HCT116 (cell line): ENCODE measurements around the gene USP53.

Source experiments
- CEBPB ChIP-seq: IDR thresholded peaks from 2 replicates; pipeline ENCODE4 v1.6.1; 2012; ENCODE audit warnings: low read depth
- EGR1 ChIP-seq: IDR thresholded peaks from 2 replicates; pipeline ENCODE4 v1.6.1; 2012; ENCODE audit warnings: low read depth
- EZH2 ChIP-seq: fragments of 200-600 bp; sonication (generic); IDR thresholded peaks from 2 replicates; pipeline ENCODE4 v1.6.1; 2017; ENCODE audit warnings: antibody characterized with exemption, mixed run types
- FOSL1 ChIP-seq: IDR thresholded peaks from 2 replicates; pipeline ENCODE4 v1.6.1; 2012; ENCODE audit warnings: low read depth
- JUND ChIP-seq: IDR thresholded peaks from 2 replicates; pipeline ENCODE4 v1.6.1; 2012
- MAX ChIP-seq: IDR thresholded peaks from 2 replicates; pipeline ENCODE4 v1.6.1; 2012
- POLR2A ChIP-seq: IDR thresholded peaks from 2 replicates; pipeline ENCODE4 v1.7.0; 2011; ENCODE audit warnings: borderline replicate concordance; ENCODE audit not compliant: insufficient read depth, insufficient read length; ENCODE audit errors: extremely low read depth
- POLR2AphosphoS5 ChIP-seq: IDR thresholded peaks from 2 replicates; pipeline ENCODE4 v1.6.1; 2011; ENCODE audit warnings: mild to moderate bottlenecking, low read depth, low read length, moderate library complexity
- REST ChIP-seq: IDR thresholded peaks from 2 replicates; pipeline ENCODE4 v1.6.1; 2012; ENCODE audit warnings: low read depth
- SIN3A ChIP-seq: IDR thresholded peaks from 2 replicates; pipeline ENCODE4 v1.6.1; 2012; ENCODE audit warnings: low read depth
- SP1 ChIP-seq: IDR thresholded peaks from 2 replicates; pipeline ENCODE4 v1.6.1; 2012; ENCODE audit warnings: low read depth
- ZFX ChIP-seq: fragments of 450-650 bp; IDR thresholded peaks from 2 replicates; pipeline ENCODE4 v1.6.1; 2017
- TF ChIP-seq, protein P1 (sequence below), 3 experiments: fragments of 200-600 bp in 1 of 3; sonication (generic) in 1 of 3; IDR thresholded peaks in 2 of 3; conservative IDR thresholded peaks in 1 of 3; 2 replicates each; pipeline ENCODE4 v1.5.1; 2012 to 2017; ENCODE audit warnings: low read depth in 2 of 3, low read length in 2 of 3, antibody characterized with exemption in 1 of 3, borderline replicate concordance in 1 of 3, control low read depth in 1 of 3, mild to moderate bottlenecking in 1 of 3, mixed read lengths in 1 of 3, mixed run types in 1 of 3, moderate library complexity in 1 of 3; ENCODE audit not compliant: insufficient read depth in 1 of 3

- TF ChIP-seq, protein P1, sequence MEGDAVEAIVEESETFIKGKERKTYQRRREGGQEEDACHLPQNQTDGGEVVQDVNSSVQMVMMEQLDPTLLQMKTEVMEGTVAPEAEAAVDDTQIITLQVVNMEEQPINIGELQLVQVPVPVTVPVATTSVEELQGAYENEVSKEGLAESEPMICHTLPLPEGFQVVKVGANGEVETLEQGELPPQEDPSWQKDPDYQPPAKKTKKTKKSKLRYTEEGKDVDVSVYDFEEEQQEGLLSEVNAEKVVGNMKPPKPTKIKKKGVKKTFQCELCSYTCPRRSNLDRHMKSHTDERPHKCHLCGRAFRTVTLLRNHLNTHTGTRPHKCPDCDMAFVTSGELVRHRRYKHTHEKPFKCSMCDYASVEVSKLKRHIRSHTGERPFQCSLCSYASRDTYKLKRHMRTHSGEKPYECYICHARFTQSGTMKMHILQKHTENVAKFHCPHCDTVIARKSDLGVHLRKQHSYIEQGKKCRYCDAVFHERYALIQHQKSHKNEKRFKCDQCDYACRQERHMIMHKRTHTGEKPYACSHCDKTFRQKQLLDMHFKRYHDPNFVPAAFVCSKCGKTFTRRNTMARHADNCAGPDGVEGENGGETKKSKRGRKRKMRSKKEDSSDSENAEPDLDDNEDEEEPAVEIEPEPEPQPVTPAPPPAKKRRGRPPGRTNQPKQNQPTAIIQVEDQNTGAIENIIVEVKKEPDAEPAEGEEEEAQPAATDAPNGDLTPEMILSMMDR (IDR thresholded peaks at IDR 0.05 in 2 of 3, conservative IDR thresholded peaks at IDR 0.05 in 1 of 3; ENCODE audit: borderline replicate concordance in 1 of 3, insufficient read depth in 1 of 3, low read depth in 2 of 3, low read length in 2 of 3): no peak
- TF ChIP-seq EGR1: no peak
- TF ChIP-seq MAX: no peak
- peak; percentile 98 for TF ChIP-seq POLR2A
- TF ChIP-seq REST: no peak
- TF ChIP-seq JUND: no peak
- TF ChIP-seq POLR2AphosphoS5: peak; percentile 96
- TF ChIP-seq EZH2: no peak
- no peak for TF ChIP-seq CEBPB
- no peak for TF ChIP-seq FOSL1
- peak; percentile 45; the same call in 1 of the 2 replicates for TF ChIP-seq ZFX
- no peak for TF ChIP-seq SP1
- no peak for TF ChIP-seq SIN3A
Observed at GRCh38 chr4:119212234-119212963, at the start of gene USP53.
